ENCODE results near the gene FAM131A.

- TF ChIP-seq POLR2A (IDR thresholded peaks at IDR 0.05), result no peak
- TF ChIP-seq CTCF (IDR thresholded peaks at IDR 0.05), result no peak
Observed at GRCh38 chr3:184290331-184290730, 47.1 kb upstream of the FAM131A start.
